Adipocyte (in vitro differentiated cells): ENCODE results near the gene KCNQ4.

Experiments
- DNase-seq: peaks from one replicate; pipeline ENCODE4 v3.0.0-alpha.2; 2015; ENCODE audit warnings: low read depth
- H3K27me3 ChIP-seq: replicated peaks from 2 replicates; pipeline ENCODE4 v1.7.0; 2013; ENCODE audit warnings: mild to moderate bottlenecking, low read length, moderate library complexity; ENCODE audit not compliant: control insufficient read depth, insufficient read depth
- H3K36me3 ChIP-seq: 2 replicates; pipeline ENCODE4 v1.7.0; 2013; ENCODE audit warnings: low read length, mild to moderate bottlenecking, moderate library complexity; ENCODE audit not compliant: control insufficient read depth, insufficient read depth, severe bottlenecking
- H3K4me1 ChIP-seq: 2 replicates; pipeline ENCODE4 v1.7.0; 2013; ENCODE audit warnings: mild to moderate bottlenecking, low read length, moderate library complexity; ENCODE audit not compliant: control insufficient read depth, insufficient read depth
- H3K4me3 ChIP-seq: 2 replicates; pipeline ENCODE4 v1.7.0; 2013; ENCODE audit warnings: mild to moderate bottlenecking, low read length, moderate library complexity
- H3K9ac ChIP-seq: 2 replicates; pipeline ENCODE4 v1.7.0; 2013; ENCODE audit warnings: mild to moderate bottlenecking, low read length, moderate library complexity
- H3K9me3 ChIP-seq: 2 replicates; pipeline ENCODE4 v1.7.0; 2013; ENCODE audit warnings: mild to moderate bottlenecking, low read length, moderate library complexity; ENCODE audit not compliant: control insufficient read depth

The KCNQ4 gene

DNA sequence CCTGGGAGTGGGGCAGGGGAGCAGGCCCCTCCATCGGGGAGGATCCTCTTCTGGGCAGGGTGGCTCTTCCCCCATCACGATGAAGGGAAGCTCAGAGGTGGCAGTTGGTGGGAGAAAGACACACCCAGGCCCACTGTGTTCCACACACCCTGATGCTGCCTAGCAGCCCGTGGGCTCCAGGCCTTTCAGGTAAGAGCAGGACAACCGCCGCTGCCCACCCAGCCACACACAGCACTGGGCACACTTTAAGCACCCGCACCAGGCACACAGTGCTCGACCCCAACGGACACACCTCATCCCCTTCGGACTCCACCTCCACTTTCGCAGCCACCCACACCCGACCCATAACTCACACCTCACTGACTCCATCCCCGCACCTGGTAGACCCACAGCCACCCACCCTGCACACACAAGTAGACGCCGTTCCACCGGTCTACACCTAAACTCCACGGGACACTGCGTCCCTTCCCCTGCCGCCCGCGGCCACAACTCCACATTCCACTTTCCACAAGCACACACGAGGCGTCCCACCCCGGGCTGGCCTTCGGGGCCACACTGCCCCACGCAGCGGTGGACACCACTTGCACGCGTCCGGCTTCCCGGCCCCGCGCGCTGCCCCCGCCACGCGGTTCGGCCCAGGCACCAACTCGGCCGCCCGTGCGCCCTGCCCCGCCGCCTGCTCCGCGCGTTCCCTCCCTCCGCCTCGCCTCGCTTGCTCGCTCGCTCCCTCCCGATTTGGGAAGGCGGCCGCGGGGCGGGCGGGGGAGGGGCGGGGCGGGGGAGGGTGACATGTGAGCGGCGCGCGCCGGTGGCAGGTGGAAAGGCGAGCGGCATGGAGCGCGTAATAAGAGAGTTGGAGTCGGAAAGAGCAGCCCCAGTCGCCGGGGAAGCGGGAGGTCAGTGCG lies at the start of gene KCNQ4:
Gene KCNQ4 (plus strand): TSS at position 787 of the 905 bp plus-strand sequence. CDS start 307 bp downstream, outside the sequence.
- Histone ChIP-seq H3K9me3 (no peaks in the 10 kb centered on the region), H3K9ac (no peak within 1 kb of the TSS), H3K27me3 (peaks cover 36% of the 10 kb centered on the region), H3K36me3 (no peaks in the 10 kb centered on the region), H3K4me3 (peak within 1 kb of the TSS; percentile 47), H3K4me1 (peaks cover 3% of the 10 kb centered on the region)
- peak; percentile 64 for DNase-seq

DNA sequence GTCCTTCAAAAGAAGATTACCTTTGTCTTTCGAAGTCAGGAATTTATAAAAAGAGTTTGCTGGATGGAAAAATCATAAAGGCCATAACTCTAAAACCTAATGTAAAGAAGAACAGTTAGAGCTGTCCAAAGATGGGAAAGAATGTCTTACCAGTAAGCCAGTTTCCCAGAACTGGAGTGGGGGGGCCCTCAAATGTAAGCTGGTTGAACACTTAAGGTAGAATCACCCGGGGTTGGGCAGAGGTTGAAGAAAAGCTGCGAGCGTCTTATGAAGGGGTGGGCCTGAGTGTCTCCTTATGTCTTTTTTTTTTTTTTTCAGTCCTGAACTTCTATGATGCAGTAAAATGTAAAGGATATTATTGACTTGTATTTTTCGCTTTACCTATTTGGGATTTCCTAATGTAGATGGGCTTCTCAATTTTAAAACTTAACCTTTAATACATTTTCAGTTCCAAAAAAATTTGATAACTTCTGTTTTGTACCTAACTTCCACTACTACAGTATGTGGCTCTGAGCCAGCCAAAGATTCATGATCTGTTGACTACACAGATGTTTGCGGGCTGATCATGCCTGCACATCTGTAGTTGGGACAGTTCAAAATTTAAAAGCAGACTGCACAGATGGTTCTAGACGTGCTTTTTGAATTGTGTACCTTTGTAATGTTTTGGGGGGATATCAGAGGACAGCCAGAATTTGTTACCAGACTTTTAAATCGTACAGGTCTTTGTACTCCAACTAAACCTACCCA lies 48.5 kb upstream of the KCNQ4 start:
- peaks cover 15% of the 10 kb centered on the region for H3K36me3 ChIP-seq
- no peak overlapping the region for H3K4me3 ChIP-seq
- DNase-seq: no peak
- H3K4me1 ChIP-seq: peaks cover 21% of the 10 kb centered on the region
- no peaks in the 10 kb centered on the region for H3K27me3 ChIP-seq
- H3K9ac ChIP-seq: no peak overlapping the region
- no peaks in the 10 kb centered on the region for H3K9me3 ChIP-seq

DNA sequence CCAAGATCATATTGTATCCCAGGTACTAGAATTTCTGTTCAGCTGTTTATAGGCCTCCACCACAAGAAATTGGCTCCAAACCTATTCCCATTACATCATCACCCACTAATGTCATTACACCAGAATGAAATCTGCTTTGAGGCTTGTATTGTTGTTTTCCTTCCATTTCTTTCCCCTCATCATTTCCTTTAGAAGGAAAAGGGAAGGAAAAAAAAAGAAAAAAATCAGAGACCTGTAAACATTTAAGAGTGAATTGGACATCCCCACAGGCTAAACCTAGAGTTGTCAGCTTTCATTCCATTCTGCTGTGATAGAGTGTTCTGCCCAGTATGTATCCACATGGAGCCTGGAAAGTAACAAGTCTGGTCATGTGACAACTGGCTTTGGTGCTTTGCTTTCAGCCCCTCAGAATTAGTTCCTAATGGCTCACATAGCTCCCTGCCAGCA lies 47.5 kb upstream of the KCNQ4 start:
- Histone ChIP-seq H3K27me3 (no peaks in the 10 kb centered on the region), H3K9me3 (no peaks in the 10 kb centered on the region), H3K36me3 (peaks cover 19% of the 10 kb centered on the region), H3K4me3 (no peak overlapping the region), H3K9ac (no peak overlapping the region), H3K4me1 (peaks cover 27% of the 10 kb centered on the region)
- peak; percentile 32 for DNase-seq

DNA sequence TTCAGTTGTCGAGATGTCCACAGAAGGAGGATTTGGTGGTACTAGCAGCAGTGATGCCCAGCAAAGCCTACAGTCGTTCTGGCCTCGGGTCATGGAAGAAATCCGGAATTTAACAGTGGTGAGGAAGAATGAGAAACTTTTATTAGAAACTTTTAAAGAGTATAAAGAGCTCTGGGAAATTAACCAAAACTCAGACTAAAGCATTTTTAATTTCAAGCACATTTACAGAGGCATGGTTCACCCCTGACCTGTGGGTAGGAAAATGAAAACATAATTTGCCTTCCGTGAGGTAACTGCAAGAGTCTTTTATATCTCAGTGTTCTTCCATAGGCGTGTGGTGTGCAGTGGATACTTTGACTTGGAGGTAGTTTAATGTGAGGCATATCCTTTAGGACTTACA lies 44.8 kb upstream of the KCNQ4 start:
- no peaks in the 10 kb centered on the region for H3K9me3 ChIP-seq
- no peaks in the 10 kb centered on the region for H3K27me3 ChIP-seq
- DNase-seq: no peak
- peaks cover 20% of the 10 kb centered on the region for H3K4me1 ChIP-seq
- H3K9ac ChIP-seq: no peak overlapping the region
- peaks cover 38% of the 10 kb centered on the region for H3K36me3 ChIP-seq
- H3K4me3 ChIP-seq: no peak overlapping the region

DNA sequence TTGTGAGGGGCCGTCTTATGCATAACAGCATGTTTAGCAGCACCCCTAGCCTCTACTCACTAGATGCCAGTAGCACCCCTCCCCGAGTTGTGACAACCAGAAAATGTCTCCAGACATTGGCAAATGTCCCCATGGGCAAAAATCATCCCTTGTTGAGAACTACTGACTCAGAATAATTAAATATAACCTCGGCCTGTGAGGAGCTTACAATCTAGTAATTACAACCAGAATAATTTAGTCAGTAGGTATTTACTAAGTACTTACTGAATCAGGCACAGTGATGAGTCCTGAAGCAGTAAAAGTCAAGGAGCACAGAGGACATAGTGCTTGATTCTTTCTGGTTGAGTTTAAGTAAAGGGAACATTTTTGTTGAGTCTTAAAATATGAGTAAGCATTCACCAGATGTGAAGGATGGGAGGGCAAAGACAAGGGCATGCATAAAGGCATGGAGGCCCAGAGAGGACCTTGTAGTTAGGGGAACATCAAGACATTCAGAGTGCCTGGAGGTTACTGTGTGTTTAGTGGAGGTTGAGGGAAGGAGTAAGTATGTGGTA lies 44.1 kb upstream of the KCNQ4 start:
- Histone ChIP-seq H3K4me1 (peaks cover 20% of the 10 kb centered on the region), H3K4me3 (no peak overlapping the region), H3K9ac (no peak overlapping the region), H3K36me3 (peaks cover 43% of the 10 kb centered on the region), H3K27me3 (no peaks in the 10 kb centered on the region), H3K9me3 (no peaks in the 10 kb centered on the region)
- peak; percentile 15 for DNase-seq

DNA sequence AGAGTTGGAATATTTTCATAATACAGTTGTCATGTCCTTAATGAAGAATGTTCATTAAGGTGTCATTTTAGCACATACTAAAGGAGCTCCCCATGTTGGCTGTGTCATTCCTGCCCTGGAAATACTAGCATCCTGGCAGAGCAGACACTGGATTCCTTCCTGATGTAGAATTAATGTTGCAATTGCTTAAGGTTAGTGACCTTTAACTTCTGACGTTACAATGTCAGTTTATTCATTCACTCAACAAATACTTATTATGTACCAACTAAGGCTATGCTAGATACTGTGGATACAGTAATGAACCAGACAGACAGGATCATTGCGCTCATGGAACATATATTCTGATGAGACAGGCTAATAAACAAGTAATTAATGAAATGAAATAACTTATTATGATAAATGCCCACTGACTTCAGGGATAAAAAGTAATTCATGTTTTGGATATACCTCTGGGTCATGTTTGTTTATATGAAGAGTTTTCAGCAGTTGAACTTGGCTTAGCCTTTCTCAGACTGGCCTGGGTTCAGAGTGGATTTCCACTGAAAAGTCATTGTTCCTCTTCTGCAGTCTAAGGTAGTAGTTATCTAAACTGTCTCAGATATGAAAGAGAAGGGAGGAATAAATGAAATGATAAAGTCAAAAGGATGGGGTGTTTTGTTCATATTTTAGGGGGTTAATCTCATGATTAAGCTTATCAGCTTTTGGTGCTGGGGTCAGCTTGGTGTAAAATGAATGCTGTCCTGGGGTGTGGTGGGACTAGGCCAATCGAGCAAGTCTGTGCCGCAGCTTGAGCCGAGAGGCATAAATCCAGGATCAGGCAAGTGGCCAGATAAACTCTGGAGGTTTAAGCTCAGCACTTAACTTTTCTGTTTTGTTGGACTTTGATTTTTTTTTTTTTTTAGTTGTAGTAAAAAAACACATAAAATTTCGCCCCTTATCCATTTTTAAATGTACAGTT lies 43.3 kb upstream of the KCNQ4 start:
- Histone ChIP-seq H3K4me1 (peaks cover 26% of the 10 kb centered on the region), H3K9ac (no peak overlapping the region), H3K9me3 (no peaks in the 10 kb centered on the region), H3K36me3 (peaks cover 43% of the 10 kb centered on the region), H3K4me3 (no peak overlapping the region), H3K27me3 (no peaks in the 10 kb centered on the region)
- no peak for DNase-seq

DNA sequence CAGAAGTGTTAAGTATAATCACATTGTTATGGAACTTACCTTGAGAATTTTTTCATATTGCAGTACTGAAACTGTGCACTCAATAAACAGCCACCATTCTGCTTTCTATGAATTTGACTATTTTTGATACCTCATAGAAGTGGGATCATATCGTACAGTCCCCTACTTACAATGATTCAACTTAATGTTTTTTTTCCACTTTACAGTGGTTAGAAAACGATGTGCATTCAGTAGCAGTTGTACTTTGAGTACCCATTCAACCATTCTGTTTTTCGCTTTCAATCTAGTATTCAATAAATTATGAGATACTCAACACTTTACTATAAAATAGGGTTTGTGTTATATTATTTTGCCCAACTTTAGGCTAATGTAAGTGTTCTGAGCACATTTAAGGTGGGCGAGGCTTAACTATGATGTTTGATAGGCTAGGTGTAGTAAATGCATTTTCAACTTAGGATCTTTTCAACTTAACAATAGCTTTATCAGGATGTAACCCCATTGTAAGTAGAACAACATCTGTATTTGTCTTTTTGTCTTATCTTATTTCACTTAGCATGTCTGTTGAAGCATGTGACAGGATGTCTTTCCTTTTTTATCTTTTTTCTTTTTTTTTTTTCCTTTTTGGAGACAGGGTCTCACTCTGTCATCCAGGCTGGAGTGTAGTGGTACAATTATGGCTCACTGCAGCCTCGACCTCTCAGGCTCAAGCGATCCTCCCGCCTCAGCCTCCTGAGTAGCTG lies 42.4 kb upstream of the KCNQ4 start:
- no peak overlapping the region for H3K9ac ChIP-seq
- no peaks in the 10 kb centered on the region for H3K9me3 ChIP-seq
- no peak for DNase-seq
- no peak overlapping the region for H3K4me3 ChIP-seq
- peaks cover 43% of the 10 kb centered on the region for H3K36me3 ChIP-seq
- H3K4me1 ChIP-seq: peaks cover 29% of the 10 kb centered on the region
- H3K27me3 ChIP-seq: no peaks in the 10 kb centered on the region

DNA sequence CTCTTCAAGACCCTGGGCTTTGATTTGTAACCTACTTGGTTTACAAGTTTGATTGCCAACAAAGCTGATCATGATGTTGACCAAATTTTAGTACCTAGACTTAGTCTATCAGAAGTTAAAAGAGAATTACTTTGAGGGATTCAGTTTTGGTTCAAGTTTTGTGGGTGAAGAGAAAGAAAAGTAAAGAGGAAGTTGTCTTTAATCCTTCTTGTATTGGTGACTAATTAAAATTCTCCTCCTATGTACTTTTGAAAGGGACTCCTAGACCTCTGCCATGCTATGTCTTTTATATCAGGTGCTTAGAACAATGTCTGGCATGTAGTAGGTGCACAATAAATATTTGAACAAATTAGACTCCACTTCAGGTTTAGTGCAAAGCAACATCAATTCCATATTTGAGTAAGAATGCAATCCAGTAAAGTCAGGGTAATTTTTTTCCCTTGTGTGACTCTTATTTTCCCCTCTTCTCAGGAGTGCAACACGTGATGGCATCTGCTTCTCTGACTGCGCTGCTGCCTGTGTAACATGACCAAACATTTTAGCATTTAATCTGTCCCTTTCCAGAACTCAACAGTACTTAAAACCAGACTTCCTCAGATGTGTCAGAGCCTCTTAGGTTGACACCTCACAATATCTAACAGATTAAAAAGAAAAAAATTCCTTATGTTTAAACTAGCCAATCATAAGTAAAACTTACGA lies 41.1 kb upstream of the KCNQ4 start:
- Histone ChIP-seq H3K4me1 (peaks cover 26% of the 10 kb centered on the region), H3K4me3 (no peak overlapping the region), H3K36me3 (peaks cover 45% of the 10 kb centered on the region), H3K27me3 (no peaks in the 10 kb centered on the region), H3K9me3 (no peaks in the 10 kb centered on the region), H3K9ac (no peak overlapping the region)
- no peak for DNase-seq

DNA sequence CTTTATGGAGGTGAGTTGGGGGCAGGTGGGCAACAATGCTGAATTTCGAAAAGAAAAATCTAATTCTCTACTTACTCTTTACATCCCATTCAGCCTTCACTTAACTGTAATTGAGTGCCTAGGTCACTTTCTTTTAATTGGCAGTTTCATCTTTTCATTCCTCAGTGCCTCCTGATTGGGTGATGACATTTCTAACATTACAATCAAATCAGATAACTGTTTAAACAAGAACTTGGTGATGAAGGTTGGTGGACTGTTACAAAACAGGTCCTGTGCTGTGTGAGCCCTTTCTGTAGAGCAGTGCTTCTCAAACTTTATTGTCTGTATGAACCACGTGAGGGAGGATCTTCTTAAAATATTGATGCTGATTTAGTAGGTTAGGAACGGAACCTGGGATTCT lies 40.1 kb upstream of the KCNQ4 start:
- Histone ChIP-seq H3K9ac (no peak overlapping the region), H3K4me1 (peaks cover 26% of the 10 kb centered on the region), H3K36me3 (peaks cover 53% of the 10 kb centered on the region), H3K9me3 (no peaks in the 10 kb centered on the region), H3K4me3 (no peak overlapping the region), H3K27me3 (no peaks in the 10 kb centered on the region)
- DNase-seq: no peak

DNA sequence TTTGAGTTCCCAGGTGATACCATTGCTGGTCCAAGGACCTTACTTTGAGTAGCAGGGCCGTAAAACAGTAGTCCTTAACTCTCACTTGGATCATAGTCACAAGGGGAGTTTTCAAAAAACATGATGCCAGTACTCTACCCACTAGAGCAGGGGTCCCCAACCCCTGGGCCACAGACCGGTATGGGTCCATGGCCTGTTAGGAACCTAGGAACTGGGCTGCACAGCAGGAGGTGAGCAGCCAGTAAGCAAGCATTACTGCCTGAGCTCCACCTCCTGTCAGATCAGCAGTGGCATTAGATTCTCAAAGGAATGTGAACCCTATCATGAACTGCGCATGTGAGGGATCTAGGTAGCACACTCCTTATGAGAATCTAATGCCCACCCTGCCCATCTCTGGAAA lies 39.7 kb upstream of the KCNQ4 start:
- Histone ChIP-seq H3K9me3 (no peaks in the 10 kb centered on the region), H3K4me1 (peaks cover 26% of the 10 kb centered on the region), H3K36me3 (peaks cover 54% of the 10 kb centered on the region), H3K27me3 (no peaks in the 10 kb centered on the region), H3K4me3 (no peak overlapping the region), H3K9ac (no peak overlapping the region)
- no peak for DNase-seq
